Astrocyte of the spinal cord (primary cell): ENCODE results near the gene MAGI1.
A peak's percentile ranks its signal among the peaks of the same experiment; 100 is the strongest.

Experiments used
- DNase-seq: peaks from one replicate; pipeline ENCODE4 v3.0.0; 2011; ENCODE audit warnings: low read depth, low spot score
- H3K4me3 ChIP-seq: 2 replicates; pipeline ENCODE4 v1.5.1; 2011; ENCODE audit warnings: low read depth, mild to moderate bottlenecking, low read length, moderate library complexity
- CTCF ChIP-seq: IDR thresholded peaks from 2 replicates; pipeline ENCODE4 v1.5.1; 2012; ENCODE audit warnings: low read depth, mild to moderate bottlenecking, low read length, inconsistent platforms
- in situ Hi-C: cut with HindIII; loops from 2 replicates; pipeline ENCODE4 v1.10.0; 2017; ENCODE audit warnings: low sequenced_read_pairs

Gene MAGI1

GRCh38 chr3:65672871-65673815 is 365.6 kb downstream of the MAGI1 start:
- TF ChIP-seq CTCF = peak; percentile 85
- no peak overlapping the region for H3K4me3 ChIP-seq
- DNase-seq = peak; percentile 45
- in situ Hi-C loops = no loop called here

- DNase-seq = no peak
- TF ChIP-seq CTCF = no peak
- no peak overlapping the region for H3K4me3 ChIP-seq
- in situ Hi-C loops = no loop called here
Observed at GRCh38 chr3:65672061-65672460, 366.7 kb downstream of the MAGI1 start.

- no peak for TF ChIP-seq CTCF
- in situ Hi-C loops = no loop called here
- no peak for DNase-seq
- H3K4me3 ChIP-seq = no peak overlapping the region
Observed at GRCh38 chr3:65671004-65671403, 367.7 kb downstream of the MAGI1 start.

- peak; percentile 53 for DNase-seq
- in situ Hi-C loops = no loop called here
- TF ChIP-seq CTCF = no peak
- no peak overlapping the region for H3K4me3 ChIP-seq
Observed at GRCh38 chr3:65669163-65669875, 369.4 kb downstream of the MAGI1 start.

- in situ Hi-C loops = no loop called here
- DNase-seq = no peak
- no peak for TF ChIP-seq CTCF
- no peak overlapping the region for H3K4me3 ChIP-seq
Observed at GRCh38 chr3:65667963-65668362, 370.8 kb downstream of the MAGI1 start.

GRCh38 chr3:65666448-65667091 is 372.1 kb downstream of the MAGI1 start:
- in situ Hi-C loops = no loop called here
- H3K4me3 ChIP-seq = no peak overlapping the region
- peak; percentile 28 for DNase-seq
- TF ChIP-seq CTCF = no peak
